ENCODE measurements around the gene SMCO4.

The SMCO4 gene

DNA sequence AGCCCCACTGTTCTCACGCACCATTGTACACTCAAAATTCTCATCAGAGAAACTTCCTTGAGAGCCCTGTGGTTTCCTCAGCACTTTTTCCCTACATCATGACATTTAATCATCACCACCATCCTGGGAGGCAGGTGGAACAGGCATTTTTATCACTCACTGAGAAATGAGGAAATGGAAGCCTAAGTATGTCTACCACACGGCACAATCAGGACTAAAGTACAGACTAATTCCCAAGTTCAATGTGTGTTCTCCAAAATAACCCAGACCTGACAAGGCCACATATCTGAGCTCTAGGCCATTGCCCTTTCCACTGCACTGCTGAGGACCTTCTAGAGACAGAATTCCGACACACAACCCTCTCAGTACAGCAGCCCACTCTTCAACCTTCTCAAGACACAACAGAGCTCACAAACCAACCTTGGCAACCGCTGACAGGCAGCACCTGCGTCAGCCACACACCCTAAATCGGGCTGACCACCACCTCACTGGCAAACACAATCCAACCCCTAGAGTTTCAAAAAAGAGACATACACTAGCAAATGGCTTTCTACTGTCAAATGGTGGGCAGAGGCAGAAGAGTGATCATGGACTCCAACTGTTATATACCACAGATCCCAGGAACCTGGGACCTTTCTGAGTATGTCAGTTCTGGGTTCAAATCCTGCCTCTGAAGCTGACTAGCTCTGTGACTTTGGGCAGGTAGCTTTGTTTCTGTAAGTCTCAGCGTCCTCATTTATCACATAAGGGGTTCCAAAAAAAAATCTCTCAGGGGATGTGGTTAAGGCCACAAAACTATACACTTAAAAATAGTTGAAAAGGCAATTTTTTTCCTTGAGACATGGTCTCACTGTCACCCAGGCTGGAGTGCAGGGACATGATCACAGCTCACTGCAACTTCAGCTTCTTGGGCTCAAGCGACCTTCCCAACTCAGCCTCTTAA is 16.3 kb downstream of the SMCO4 start:
- DNase-seq, result no peak

DNA sequence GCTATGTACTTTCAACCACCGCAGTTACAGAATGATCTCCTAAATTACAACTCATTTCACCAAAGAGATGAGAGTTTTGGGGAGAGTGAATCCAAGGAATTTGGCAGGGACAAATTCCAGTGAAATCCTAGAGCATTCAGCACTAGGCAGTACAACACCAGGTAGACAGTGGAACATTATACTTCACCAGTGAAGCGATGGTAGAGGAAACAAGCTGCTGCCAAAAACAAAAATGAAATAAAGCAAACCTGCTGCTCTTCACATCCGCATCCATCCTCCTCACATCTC is 16.9 kb downstream of the SMCO4 start:
- no peak for DNase-seq

DNA sequence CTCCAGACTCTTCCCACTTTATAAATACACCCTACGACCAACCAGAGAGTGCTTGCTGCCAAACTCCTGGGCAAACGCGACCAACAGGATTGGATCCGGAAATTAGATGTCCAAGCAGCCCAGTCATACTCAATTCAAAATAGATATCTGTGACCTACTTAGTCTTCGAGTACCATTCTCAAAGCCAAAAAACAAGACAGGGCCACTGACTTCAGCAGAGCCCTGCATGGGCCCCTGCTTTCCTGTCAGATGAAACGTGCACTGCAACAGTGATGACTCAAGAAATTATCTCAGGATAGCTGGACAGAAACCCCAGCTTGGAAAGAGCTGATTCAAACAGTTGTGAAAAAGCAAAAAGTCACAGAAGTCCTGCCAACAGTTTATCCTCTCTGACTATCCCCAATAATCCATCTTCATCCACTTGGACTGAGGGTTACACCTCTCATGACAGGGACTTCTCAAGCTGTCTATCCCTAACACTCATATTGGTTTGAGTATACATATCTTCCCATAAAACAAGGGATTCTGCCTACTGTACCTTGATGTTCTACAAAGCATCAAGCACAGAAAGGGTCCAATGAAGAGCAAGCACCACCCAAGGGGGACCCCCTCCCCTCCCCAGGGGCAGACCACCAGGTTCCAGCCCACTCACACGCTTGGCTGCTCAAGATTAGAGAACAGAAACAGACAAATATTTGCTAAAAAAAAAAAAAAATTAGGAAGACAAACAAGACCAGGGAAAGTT is 17.4 kb downstream of the SMCO4 start:
- DNase-seq, result no peak

DNA sequence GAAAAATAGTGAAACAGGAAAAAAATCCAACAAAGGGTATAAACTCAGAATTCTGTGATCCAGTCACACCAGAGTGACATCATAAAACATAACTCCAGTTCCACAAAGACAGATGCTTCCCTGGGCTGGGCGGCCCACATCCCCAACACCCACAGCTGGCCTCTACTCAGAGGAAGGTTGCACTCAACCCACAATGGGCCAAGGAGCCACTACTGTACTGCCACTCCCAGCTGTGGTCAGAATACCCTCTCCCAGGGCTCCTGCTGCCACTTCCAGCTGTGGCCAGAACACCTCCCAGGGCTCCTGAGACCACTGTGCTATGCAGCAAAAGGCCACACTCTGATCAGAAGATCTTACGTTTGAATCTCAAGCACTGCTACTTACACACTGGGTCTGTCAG is 18.3 kb downstream of the SMCO4 start:
- no peak for DNase-seq

DNA sequence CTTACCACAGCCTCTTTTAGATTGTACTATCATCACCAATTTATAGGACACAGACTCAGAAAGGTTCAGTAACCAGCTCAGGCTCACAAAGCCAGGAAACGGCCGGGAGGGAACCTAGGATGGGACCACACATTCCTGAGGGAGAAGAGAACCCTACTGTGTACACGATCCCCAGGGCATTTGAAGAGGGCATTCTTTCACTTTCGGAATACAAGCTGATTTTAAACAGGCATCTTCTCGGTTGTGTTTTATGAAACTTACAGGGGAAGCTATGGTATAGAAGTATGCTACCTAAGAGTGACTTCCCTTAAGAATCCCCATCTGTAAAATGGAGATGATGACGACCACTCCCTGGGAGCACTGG is 19.0 kb downstream of the SMCO4 start:
- no peak for DNase-seq

DNA sequence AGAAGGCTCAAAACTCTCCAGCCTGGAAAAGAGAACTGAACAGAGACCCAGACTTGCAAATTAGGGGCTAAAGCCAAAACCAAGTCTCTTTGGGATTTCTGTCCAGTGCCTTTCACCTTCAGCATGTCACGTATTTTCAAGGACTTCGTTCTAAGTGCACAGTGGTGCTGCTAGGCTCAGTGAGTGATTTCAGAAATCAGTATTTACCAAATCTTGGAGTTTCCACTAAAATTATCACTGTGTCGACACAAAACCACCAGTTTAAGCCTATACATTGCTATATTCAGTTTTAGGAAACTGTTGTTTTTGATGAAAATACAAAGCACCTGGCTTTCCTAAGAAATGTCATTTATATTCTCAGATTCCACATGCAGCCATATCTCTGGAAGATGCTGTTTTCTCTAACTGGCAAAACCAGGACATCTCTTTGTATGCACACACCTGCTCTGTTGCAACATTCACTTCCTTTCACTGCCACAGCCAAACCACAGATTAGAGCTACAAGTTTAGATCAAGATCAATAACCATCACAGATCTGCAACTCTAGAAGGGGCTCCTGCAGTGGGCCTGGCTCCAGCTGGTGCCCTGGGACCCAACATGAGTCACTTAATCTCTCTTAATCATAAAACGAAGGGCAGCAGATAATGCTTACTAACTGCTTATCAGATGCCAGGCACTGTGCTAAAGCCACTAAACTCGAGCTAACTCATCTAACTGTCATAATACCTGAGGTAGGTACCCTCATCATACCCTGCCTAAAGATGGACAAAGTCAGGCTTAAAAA is 22.3 kb downstream of the SMCO4 start:
- DNase-seq, result no peak

DNA sequence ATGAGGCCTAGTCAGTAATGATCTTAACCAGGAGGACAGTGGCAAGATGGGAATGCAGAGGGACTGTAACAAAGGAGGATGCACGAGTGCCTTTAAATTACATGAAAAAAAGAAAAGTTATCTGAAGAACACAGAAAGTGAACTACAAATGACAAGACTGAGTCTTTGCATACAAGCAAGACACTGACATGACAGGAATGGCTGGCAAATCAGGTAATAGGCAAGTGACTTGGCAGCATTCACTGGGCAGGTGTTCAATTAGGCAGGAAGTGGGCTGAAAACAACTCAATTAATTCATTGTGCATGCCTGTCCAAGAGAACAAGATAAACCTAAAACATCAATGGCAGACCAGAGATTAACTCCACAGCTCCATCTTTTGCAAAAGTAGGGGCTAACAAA is 24.0 kb downstream of the SMCO4 start:
- DNase-seq, result no peak

DNA sequence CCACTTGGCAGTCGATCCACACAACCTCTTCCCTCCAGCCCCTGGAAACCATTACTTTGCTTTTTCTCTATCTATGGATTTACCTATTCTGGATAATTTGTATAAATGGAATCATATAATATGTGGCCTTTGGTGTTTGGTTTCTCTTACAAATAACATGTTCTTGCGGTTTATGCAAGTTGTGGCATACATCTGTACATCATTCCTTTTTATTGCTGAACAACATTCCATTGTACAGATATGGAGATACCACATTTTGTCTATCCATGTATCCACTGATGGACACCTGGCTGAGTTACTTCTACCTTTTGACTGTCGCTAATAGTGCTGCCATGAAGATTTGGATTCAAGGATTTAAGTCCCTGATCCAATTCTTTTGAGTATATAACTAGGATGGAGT is 25.1 kb downstream of the SMCO4 start:
- no peak for DNase-seq

DNA sequence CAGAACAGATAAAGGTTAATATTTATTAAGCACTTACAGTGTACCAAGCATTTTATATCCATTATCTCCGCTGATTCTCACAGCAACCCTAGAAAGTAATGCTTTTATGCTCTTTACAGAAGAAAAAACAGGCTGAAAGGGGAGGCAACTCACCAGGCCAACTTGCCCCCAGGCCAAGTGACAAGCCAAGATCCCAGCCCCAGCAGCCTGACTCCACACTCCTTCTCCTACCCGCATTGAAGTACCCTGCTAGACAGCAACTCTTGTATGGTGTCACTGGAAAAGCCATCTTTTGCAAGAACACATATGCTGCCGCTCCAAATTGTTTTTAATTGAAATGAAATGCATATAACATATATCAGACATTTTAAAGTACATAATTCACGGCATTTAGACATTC is 25.6 kb downstream of the SMCO4 start:
- DNase-seq, result no peak

DNA sequence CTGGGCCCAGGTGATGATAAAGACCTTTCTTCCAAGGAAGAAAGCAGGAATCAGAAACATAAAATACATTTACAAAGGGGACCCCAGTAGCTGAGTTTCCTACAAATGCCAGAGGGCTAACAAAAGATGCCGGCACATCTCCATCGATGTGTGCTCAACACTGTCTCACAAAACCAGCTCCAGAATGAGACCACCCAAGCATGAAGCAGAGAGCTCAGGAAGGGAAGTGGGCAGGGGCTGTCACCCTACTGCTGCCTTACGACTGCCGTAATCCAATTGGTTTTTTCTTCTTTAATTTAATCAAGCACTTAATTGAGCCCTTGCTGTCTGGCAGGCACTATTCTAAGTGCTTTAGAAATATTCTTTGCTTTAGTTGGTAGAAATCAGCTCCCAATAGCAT is 26.1 kb downstream of the SMCO4 start:
- no peak for DNase-seq

DNA sequence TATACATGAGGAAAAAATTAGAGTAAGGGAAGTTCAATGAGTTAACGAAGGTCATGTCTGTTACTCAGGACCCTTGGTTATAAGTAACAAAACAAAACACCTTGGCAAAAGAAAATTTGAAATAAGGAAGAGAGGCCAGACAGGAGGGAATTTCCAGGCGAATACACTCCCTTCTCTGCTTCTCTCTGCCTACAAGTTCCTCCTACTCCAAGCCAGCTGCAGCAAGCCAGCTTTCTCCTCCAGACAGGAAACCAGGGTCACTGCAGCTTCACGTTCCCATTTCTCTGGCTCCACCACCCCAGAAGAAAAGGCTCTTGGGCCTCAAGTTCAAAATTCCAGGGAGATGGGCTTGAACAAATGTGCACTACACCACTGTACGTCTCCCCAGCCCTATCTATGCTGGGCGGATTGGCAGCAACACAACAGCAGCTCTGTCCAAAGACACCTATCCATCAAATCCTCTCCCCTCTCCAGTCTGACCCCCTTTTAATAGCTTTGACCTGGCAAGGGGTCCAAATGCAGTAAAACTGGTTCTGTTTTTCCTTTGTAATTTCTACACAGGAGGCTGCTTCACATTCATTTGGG is 27.7 kb downstream of the SMCO4 start:
- no peak for DNase-seq

DNA sequence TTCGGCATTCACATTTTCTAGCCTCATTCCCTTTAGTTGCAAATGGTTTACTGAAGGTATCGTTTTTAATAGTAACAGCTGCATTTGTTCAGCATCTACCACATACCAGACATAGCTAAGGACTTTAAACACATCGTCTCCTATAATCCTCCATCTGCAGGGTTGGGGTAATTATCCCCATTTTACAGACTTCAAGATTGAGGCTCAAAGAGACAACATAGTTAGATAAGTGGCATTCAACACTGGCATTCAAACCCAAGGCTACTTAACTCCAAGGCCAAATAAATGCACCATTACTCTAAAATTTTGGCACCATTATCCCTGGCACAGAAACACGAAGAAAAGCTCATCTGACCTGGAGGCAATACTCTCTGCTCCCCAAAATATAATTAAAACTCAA is 28.5 kb downstream of the SMCO4 start:
- no peak for DNase-seq

DNA sequence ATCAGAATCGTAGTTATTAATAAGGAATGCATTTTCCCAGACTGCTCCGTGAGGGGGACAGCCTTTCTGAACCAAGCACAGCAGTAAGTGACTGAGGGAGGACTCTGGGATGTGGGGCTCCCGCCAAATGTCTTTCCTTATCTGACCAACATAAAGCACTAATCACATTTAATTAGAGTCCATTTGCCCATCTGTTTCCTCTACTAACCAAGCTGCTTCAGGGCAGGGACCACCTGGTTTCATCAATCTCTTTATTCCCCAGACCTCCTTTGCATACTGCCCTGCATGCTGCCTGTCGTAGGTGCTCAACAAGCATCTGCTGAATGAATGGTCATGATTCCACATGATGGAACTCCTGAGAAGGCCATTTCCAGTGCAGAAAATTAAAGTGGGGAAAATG is 29.4 kb downstream of the SMCO4 start:
- DNase-seq, result no peak

DNA sequence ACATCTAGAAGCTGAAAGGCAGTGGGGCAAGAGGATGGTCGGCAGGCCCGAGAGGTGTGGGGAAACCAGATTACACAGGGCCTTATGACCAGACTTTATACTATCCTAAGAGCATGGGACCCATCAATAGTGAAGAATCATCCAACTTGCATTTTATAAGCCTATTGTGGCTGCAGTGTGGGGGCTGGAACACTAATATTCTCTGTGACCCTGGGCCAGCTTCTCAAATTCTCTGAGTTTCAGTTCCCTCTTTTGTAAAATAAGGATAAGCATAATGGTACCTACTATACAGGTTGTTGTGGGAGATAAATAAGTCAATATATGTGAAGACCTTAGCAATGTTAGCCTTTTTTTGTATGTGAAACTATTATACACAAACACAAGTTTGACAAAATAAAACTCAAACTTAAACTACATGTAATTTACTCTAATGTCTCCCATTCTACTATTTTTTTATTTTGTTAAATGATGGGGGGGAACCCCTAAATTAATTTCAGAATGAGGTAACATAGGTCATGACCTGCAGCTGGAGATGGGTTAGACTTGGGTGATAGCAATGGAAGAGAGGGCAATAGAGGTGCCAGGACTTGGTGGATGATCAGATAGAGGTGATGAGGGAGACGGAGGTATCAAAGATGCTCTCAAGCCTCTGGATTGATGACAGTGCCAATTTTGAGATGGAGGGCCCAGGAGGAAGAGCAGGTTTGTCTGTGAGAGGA is 30.1 kb downstream of the SMCO4 start:
- DNase-seq, result no peak

DNA sequence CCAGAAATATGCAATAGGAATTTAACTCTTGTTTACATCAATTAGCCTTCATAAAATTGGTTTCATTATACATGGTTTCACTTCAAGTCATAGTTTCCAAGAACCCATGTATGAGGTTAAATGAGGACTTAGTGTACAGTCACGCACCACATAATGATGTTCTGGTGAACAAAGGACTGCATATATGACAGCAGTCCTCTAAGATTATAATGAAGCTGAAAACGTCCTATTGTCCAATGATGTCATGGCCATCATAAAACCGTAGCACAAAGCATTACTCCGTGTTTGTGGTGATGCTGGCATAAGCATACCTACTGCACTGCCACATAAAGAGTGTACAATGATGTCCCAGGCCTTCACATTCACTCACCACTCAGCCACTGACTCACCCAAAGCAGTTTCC is 31.1 kb downstream of the SMCO4 start:
- no peak for DNase-seq

DNA sequence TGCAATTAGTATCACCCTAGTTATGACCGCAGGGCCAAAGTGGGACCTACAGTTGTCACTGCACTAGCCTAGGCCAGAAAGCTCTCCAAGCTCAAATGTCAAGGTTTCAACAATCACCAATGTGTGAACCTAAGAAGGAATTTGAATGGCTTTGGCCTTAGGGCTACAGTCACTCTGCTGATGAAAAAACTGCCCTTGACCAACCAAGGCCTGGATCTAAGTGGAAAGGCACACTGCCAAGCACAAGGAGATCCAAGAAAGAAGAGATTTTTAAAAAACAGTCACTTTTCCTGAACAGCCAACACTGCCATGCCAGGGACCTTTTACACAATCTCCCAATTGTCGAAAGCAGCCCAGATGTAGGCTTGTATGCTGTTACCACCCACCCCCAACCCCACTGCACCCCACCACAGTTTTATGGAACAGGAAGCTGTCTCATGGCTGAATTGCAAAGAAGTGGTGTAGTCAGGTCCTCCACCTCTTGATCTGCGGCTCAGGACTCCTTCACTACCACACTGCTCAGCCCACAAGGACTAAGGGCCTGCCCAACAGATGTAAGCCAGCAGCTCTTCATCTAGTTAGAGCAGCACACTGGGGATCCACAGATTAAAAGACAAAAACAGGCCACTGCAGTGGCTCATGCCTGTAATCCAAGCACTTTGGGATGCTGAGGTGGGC is 32.9 kb downstream of the SMCO4 start:
- DNase-seq, result no peak

DNA sequence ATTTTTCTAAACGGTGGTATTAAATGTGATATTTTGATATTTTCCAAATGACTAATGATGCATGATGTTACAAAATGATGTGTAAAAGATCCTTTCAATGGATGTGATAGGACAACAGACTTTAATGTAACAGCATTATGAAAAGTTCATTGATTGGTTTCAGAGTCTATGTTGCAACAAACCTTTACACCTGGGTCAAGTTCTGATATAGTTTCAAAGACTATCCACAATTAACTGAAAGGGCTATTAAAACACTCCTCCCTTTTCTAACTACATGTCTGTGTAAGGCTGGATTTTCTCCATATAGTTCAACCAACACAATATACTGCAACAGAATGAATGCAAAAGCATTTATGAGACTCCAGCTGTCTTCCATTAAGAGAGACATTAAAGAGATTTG is 35.7 kb downstream of the SMCO4 start:
- no peak for DNase-seq

DNA sequence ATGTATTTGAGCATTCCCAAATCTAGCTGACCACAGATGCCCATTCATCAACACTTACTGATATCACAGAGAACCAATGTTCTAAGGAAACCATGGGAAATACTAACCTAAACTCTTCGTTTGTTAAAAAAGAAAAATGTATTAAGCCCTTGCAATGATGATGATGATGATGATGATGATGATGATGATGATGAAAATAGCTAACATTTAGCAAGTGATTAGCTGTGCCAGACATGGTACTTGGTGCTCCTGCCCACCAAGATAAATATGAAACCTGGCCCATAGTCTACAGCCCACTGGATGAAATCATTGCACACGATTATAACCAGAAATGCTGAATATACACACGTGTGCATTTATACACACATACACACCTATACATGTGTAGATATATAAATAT is 37.5 kb downstream of the SMCO4 start:
- DNase-seq, result no peak

DNA sequence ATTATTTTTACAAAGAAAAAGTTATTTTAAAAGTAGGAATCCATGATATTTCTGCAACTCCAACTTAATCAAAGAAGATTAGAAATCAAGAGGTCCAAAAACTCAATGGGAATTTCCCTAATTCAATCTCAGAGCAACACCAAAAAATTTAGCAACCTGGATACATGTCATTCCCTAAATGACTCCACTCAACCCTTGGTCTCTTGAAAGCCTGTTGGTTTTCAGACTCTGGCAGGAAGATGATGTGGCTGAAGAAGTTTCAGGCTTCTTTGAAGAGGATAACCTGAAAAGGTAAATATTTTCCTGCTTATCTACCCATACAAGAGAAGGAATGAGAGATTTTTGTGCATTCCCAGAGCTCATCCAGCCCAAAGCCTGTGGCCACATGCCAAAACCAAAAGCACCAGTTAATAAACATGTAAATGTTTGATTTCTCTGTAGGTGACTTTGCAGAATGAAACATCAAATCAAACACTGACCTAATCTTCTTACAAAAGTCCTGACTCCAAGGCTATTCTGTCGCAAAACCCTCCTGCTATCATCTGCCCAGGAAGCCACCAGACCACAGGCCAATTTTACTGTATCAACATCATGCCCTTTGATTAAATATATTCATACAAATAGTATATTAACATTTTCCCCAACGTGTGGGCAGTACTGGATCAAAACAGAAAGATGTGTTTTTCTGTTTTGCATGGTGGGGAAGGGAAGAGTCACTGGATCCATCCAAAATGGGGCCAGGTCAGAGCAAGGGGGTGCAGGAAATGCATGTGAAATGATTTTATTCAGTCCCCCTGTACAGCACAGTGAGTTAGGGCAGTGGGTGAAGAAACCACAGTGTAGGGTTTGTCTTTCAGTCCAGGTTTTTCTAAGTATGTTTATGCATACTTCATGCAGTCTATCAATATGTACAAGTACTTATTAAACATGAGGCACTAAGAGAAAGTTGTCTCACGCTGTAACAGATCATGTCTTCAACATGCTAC is 38.8 kb downstream of the SMCO4 start:
- DNase-seq, result no peak

DNA sequence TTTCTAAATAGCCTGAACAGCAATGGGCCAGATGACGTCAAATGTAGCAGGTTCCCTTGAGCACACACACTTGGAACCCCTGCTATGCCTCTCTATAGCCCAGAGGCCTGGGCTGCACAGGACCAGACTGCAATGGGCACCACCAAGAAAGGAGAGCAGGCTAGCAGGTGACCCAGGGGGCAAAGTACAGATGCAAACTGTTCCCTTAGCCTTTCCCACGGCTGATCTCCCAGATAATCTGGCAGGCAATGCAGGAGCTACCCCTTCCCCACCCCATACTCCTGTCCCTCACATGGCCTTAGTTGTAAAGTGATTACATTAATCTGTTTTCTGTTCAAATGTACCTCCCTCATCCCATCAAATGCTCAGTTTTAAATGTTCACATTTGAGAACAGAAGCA is 41.3 kb downstream of the SMCO4 start:
- no peak for DNase-seq

DNA sequence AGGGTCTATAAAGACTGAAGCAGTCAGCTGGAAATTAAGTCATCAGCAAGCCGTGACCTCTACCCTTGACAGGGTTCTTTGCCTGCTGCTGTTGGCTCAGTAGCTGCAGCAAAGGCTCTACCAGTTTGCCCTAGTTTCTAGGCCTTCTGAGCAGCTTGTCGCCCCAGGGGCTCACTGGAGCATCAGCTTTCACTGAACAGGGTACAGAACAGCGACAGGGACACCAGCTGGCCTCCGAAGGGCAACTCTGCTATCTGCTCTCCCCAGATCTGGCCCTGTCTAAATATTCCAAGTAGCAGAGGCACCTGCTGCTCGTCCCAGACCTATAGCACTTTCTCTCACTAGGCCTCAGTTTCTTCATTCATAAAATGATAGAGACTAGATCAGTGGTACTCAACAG is 42.4 kb downstream of the SMCO4 start:
- no peak for DNase-seq
